ENCODE data around the gene DDIT4.
"Not testable (repeated sequence)": the region's sequence is repeated elsewhere in the genome, so short reads cannot be mapped to it uniquely, and the experiment has no call there.

The DDIT4 gene, protein sequence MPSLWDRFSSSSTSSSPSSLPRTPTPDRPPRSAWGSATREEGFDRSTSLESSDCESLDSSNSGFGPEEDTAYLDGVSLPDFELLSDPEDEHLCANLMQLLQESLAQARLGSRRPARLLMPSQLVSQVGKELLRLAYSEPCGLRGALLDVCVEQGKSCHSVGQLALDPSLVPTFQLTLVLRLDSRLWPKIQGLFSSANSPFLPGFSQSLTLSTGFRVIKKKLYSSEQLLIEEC

DNA sequence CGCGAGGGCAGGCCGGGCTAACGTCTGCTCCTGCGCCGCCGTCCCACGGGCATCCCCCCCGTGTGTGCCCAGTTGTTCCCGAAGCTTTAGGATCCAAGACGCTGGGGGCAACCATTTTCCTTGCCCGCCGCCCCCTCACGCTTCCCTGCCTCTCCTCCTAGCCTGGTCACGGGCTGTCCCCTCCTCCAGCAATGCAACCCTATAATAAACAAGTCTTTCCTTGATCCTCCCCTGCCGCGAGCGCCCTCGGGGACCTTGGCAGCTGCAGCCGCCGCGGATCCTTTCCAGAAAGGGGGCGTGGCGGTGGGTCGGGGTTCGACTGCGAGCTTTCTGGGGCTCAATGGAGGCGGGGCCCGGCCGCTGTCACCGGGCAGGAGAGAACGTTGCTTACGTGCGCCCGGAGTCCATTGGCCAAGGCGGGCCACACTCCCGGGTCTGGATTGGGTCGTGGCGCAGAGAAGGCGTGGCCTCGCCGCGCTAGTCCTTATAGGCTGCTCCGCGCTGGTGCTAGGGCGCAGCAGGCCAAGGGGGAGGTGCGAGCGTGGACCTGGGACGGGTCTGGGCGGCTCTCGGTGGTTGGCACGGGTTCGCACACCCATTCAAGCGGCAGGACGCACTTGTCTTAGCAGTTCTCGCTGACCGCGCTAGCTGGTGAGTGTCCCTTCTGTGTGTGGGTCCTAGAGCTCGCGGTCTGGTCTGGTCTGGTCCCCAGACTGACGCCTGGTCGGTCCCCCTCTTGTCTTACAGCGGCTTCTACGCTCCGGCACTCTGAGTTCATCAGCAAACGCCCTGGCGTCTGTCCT lies at the start of gene DDIT4:
DDIT4 (plus strand) TSS at position 515 of the 803 bp plus-strand sequence. CDS start 293 bp downstream, outside the sequence.
- DNase-seq, result peak; percentile 99

GRCh38 chr10:72224191-72224590 lies 49.5 kb upstream of the DDIT4 start:
- DNase-seq, result not testable (repeated sequence)

DNA sequence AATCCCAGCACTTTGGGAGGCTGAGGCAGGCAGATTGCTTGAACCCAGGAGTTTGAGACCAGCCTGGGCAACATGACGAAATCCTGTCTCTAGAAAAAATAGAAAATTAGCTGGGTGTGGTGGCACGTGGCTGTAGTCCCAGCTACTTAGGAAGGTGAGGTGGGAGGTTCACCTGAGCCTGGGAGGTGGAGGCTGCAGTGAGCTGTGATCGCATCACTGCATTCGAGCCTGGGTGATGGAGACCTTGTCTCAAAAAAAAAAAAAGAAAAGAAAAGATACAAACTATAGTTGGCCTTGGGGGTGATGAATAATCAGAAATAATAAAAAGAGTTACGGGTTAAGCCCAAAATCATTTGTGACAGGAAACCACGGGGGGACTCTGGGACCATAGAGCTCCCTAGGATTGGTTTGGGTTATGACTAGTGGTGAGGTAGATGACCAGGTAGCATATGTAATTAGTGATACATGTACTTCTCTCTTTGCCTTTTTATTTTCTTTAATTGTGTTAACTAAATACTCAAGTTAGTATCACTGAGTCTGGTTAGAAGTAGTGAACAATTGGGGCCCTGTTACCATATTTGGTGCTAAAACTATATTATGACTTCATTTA lies 47.2 kb upstream of the DDIT4 start:
- no peak for DNase-seq

DNA sequence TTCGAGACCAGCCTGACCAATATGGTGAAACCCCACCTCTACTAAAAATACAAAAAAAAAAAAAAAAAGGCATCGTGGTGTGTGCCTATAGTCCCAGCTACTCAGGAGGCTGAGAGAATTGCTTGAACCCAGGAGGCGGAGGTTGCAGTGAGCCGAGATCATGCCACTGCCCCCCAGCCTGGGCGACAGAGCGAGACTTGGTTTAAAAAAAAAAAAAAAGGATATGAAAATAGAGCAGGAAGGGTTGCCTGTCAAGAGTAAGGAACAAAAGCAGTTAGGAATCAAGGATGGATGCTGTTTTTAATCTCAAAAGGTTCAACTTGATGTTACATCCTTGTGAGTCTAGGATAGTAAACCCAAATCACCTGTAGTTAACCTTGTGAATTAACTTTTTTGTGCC lies 45.9 kb upstream of the DDIT4 start:
- DNase-seq, result no peak

- DNase-seq, result no peak
Observed at GRCh38 chr10:72228318-72228751, 45.4 kb upstream of the DDIT4 start.

GRCh38 chr10:72229261-72230251 lies 44.2 kb upstream of the DDIT4 start:
- no peak for DNase-seq

DNA sequence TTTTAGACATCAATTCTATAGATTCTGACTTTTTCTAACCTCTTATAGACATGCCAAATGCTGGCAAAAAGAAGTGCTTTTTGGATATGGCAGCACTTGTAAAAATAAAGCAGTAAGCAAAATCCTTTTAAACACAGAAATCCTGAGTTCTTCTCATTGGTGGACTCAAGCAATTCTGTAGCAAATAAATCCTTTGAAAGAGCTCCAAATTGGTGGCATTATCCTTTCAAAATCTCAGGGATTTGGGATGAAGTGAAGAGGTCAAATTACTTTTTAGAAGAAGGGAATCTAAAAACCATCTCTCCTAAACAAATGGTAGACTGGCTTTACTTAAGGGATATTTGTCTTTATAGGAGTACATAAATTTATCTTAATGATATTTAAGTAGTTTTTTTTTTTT lies 40.1 kb upstream of the DDIT4 start:
- DNase-seq, result no peak

GRCh38 chr10:72234560-72235095 lies 39.1 kb upstream of the DDIT4 start:
- DNase-seq, result no peak

GRCh38 chr10:72235544-72236279 lies 38.0 kb upstream of the DDIT4 start:
- DNase-seq, result no peak

DNA sequence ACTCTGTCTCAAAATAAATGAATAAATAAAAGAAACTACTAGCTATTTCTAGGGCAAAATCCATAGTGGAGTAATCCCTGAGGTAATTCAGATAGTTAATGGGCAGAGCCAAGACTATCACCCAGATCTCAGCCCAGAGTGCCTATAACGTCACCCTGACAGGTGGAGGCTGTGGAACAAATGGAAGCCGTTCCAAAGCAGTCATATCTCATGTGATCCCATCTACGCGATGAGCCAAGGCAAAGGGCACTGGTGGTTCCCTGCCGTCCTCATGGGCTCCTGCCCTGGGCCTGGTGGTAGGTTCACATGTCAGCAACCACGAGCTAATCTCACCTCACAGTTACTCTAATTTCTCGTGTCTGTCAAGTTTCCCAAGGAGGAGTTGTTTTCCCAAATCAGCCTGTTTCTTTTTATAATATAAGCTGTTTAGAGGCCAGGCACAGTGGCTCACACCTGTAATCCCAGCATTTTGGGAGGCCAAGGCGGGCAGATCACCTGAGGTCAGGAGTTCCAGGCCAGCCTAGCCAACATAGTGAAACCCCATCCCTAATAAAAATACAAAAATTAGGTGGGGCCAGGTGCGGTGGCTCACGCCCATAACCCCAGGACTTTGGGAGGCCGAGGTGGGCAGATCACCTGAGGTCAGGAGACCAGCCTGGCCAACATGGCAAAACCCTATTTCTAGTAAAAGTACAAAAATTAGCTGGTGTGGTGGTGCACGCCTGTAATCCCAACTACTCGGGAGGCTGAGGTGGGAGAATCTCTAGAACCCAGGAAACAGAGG lies 35.1 kb upstream of the DDIT4 start:
- no peak for DNase-seq

DNA sequence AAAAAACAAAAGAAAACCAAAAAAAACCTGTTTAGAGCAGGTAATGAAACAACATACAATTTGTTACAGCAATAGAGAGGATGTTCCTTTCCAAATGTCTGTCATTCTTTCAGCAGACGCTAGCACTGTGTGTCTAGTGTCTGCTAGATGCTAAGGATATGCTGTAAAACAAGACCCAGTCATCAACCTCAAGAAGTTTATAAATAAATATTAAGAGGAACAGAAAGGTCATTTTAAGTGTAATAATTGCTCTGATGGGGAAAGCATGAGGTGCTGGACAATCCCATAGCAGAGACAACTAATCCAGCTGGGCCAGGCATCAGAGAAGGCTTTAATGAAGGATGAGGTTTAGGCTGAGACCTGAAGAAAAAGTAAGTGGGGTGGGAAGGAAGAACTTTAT lies 34.3 kb upstream of the DDIT4 start:
- DNase-seq, result no peak

GRCh38 chr10:72240371-72240770 lies 33.4 kb upstream of the DDIT4 start:
- no peak for DNase-seq

- no peak for DNase-seq
Observed at GRCh38 chr10:72241691-72242252, 32.0 kb upstream of the DDIT4 start.

DNA sequence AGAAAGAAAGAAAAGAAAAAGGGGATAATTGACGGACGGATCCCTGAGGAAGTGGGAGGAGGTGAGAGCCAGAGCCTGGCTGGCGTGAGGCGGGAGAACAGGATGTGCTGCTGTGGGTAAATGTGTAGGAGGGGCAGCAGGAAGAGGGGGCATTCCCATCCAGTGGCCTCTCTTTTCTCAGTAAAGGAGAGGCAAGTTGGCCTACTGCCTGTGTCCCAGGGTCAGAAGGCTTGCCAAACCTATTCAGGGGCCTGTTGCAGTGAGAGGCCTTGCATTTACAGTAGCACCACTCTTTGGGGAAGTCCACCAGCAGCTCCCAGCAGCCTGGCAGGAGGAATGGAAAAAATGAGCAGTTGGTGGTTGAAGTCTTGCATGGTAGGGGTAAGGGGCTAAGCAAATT lies 31.0 kb upstream of the DDIT4 start:
- DNase-seq, result peak; percentile 87

- peak; percentile 92 for DNase-seq
Observed at GRCh38 chr10:72243822-72244437, 29.8 kb upstream of the DDIT4 start.

DNA sequence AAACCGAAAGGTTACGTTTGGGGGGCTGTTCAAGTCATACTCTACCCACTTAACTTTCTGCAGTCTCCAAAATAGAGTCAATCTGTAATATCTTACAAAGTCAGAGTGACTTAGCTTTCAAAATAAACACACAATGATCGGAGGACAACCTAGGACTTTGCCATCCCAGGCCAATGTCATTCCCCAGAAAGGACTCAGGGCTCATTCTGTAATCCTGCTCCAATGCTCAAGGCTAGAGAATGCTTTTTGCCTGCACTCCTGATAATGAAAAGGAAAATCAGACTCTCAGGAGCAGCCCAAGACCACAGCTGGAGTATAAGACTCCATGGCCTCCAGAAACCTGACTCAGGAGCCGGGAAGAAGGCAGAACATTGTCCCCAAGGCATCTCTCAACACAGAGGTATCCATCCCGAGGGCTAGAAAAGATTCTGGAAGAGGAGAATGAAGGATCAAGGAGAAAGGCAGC lies 29.1 kb upstream of the DDIT4 start:
- no peak for DNase-seq

GRCh38 chr10:72245949-72246525 lies 27.7 kb upstream of the DDIT4 start:
- DNase-seq, result no peak

DNA sequence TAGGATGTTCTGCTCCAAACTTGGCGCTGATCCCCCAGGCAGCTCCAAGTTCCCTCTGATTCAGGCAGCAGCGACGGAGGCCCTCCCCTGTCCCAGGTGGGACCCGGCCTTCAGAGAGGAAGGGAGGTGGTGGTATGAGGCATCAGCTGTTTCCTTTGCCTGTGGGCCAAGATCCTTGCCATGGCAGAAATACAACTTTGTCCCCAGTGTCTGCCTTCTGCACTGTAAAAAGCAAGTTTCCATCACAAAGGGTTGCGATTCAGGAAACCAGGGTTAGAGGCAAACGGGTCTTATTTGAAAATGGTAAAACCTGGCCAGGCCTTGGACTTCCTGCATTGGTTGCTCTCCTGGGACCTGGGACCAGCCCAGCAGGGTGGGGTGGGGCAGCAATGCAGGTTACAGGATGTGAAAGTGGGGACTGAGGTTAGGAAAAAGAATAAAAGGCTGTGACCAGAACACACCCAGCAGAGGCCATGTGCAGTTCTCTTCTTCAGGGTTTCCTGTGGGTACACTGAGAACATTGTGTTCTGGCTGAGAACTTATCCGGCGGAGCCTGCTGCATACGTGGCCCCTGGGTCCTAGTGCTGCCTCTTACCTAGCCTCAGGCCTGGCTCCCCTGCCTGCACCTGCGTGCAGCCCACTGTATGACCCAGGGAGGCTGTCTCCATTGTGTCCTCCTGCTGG lies 25.1 kb upstream of the DDIT4 start:
- DNase-seq, result no peak

All from NCI-H226 (cell line).